Measurements from ENCODE around the gene TAC3. TPM values are rescaled to one million over a fixed set of nuclear protein-coding genes. Genes with fewer than 3 reads are reported as not detected.

TAC3 gene
- total RNA-seq, 1 donor from 2014 or later = 1.3 TPM

- Mint-ChIP-seq H3K4me1 (ENCODE audit: low read depth, unreplicated experiment) (peaks cover 4% of the 10 kb centered on the region), H3K9me3 (ENCODE audit: unreplicated experiment) (peaks cover 2% of the 10 kb centered on the region), H3K36me3 (ENCODE audit: low read depth, unreplicated experiment) (peaks cover 1% of the 10 kb centered on the region), H3K27ac (ENCODE audit: unreplicated experiment) (no peak overlapping the region), H3K27me3 (ENCODE audit: low read depth, unreplicated experiment) (peaks cover 28% of the 10 kb centered on the region), H3K4me3 (ENCODE audit: unreplicated experiment) (no peak overlapping the region)
- no peaks in the 10 kb centered on the region for H3K4me1 ChIP-seq (ENCODE audit: insufficient read depth, low read length)
- H3K27me3 ChIP-seq (ENCODE audit: insufficient read depth, low read length) = peaks cover 12% of the 10 kb centered on the region
- no peaks in the 10 kb centered on the region for H3K9me3 ChIP-seq (ENCODE audit: insufficient read depth, low read depth, low read length)
- H4K20me1 ChIP-seq (ENCODE audit: insufficient read depth, low read length) = no peaks in the 10 kb centered on the region
- H3K9ac ChIP-seq (ENCODE audit: low read length) = no peak overlapping the region
- H3K27ac ChIP-seq (ENCODE audit: low read depth, low read length) = no peak overlapping the region
- no peak for TF ChIP-seq EZH2 (IDR thresholded peaks at IDR 0.05; ENCODE audit: insufficient read depth, low read length)
- no peak for TF ChIP-seq CTCF (IDR thresholded peaks at IDR 0.05; ENCODE audit: insufficient read depth, low read depth, low read length)
- no peaks in the 10 kb centered on the region for H3K36me3 ChIP-seq (ENCODE audit: insufficient read depth, low read length)
- H3K4me3 ChIP-seq (ENCODE audit: insufficient read depth, low read depth, low read length) = no peak overlapping the region
- FAIRE-seq = no peak
- no peaks in the 10 kb centered on the region for H3K79me2 ChIP-seq (ENCODE audit: insufficient read depth, low read length)
- peak overlapping the region; percentile 22 for H3K4me2 ChIP-seq (ENCODE audit: low read length)
- DNase-seq (ENCODE audit: low read depth) = no peak
- H2AFZ ChIP-seq (ENCODE audit: low read depth, low read length) = no peak overlapping the region
These were observed 32.2 kb upstream of the TAC3 start for GRCh38 chr12:57048423-57049118.

GRCh38 chr12:57047981-57048380, 31.7 kb upstream of the TAC3 start:
- FAIRE-seq = no peak
- Histone ChIP-seq H3K27me3 (ENCODE audit: insufficient read depth, low read length) (peaks cover 18% of the 10 kb centered on the region), H3K4me1 (ENCODE audit: insufficient read depth, low read length) (no peaks in the 10 kb centered on the region), H3K9ac (ENCODE audit: low read length) (no peak overlapping the region), H3K36me3 (ENCODE audit: insufficient read depth, low read length) (no peaks in the 10 kb centered on the region), H3K4me3 (ENCODE audit: insufficient read depth, low read depth, low read length) (no peak overlapping the region), H3K9me3 (ENCODE audit: insufficient read depth, low read depth, low read length) (no peaks in the 10 kb centered on the region), H3K4me2 (ENCODE audit: low read length) (peak overlapping the region; percentile 22), H2AFZ (ENCODE audit: low read depth, low read length) (no peak overlapping the region), H4K20me1 (ENCODE audit: insufficient read depth, low read length) (no peaks in the 10 kb centered on the region), H3K79me2 (ENCODE audit: insufficient read depth, low read length) (no peaks in the 10 kb centered on the region), H3K27ac (ENCODE audit: low read depth, low read length) (no peak overlapping the region)
- H3K27ac Mint-ChIP-seq (ENCODE audit: unreplicated experiment) = no peak overlapping the region
- H3K36me3 Mint-ChIP-seq (ENCODE audit: low read depth, unreplicated experiment) = peaks cover 1% of the 10 kb centered on the region
- peak overlapping the region; percentile 8 for H3K4me3 Mint-ChIP-seq (ENCODE audit: unreplicated experiment)
- peaks cover 2% of the 10 kb centered on the region for H3K9me3 Mint-ChIP-seq (ENCODE audit: unreplicated experiment)
- H3K4me1 Mint-ChIP-seq (ENCODE audit: low read depth, unreplicated experiment) = peaks cover 4% of the 10 kb centered on the region
- DNase-seq (ENCODE audit: low read depth) = peak; percentile 14
- H3K27me3 Mint-ChIP-seq (ENCODE audit: low read depth, unreplicated experiment) = peaks cover 33% of the 10 kb centered on the region
- TF ChIP-seq CTCF (IDR thresholded peaks at IDR 0.05; ENCODE audit: insufficient read depth, low read depth, low read length) (no peak), EZH2 (IDR thresholded peaks at IDR 0.05; ENCODE audit: insufficient read depth, low read length) (no peak)
